Upper lobe of left lung (tissue), 4 donors: ENCODE results near the gene C13orf46.

ENCODE experiments used
- CTCF ChIP-seq, 6 experiments: fragments of 450-650 bp in 4 of 6; fragments of 200-600 bp in 2 of 6; sonication (generic) in 2 of 6; IDR thresholded peaks; one replicate each; pipeline ENCODE4 v1.5.1; 2016 to 2019; ENCODE audit warnings: antibody characterized with exemption in 6 of 6
- EP300 ChIP-seq, 4 donors: sonication (generic); formaldehyde crosslinking; IDR thresholded peaks; one replicate each; pipeline ENCODE4 v1.5.1; 2017; ENCODE audit warnings: antibody characterized with exemption in 4 of 4, control low read depth in 2 of 4
- POLR2A ChIP-seq, 4 donors: fragments of 450-650 bp; IDR thresholded peaks; one replicate each; pipeline ENCODE4 v1.5.1; 2016 to 2017; ENCODE audit warnings: antibody characterized with exemption in 4 of 4, mild to moderate bottlenecking in 2 of 4
- POLR2AphosphoS5 ChIP-seq, 2 donors: sonication (generic); formaldehyde crosslinking; IDR thresholded peaks; one replicate each; pipeline ENCODE4 v1.5.1; 2017; ENCODE audit warnings: antibody characterized with exemption in 2 of 2

GRCh38 chr13:113915786-113916329, 58.0 kb downstream of the C13orf46 start:
- no peak for TF ChIP-seq CTCF (IDR thresholded peaks at IDR 0.05)
- no peak for TF ChIP-seq POLR2A (IDR thresholded peaks at IDR 0.05)
- no peak for TF ChIP-seq EP300 (IDR thresholded peaks at IDR 0.05)
- TF ChIP-seq POLR2AphosphoS5 (IDR thresholded peaks at IDR 0.05), result no peak
